K562 (cell line): ENCODE results near the gene MTIF3. TPM values are rescaled to one million over a fixed set of nuclear protein-coding genes. Genes with fewer than 3 reads are reported as not detected.
"Not testable (repeated sequence)": the region's sequence is repeated elsewhere in the genome, so short reads cannot be mapped to it uniquely, and the experiment has no call there.

Source experiments
- ATAC-seq: fragments of 200-7000 bp; cut with Tn5 transposase; 3 replicates; pipeline ENCODE4 v1.9.1; 2020; ENCODE audit warnings: moderate library complexity
- BruUV-seq: library from RNA; stranded (reverse); fragments of 400-500 nt; replicated peaks from 2 replicates; lab custom pipeline; 2021; lab: Mats Ljungman, UMichigan
- CTCF ChIA-PET: fragments of 300-600 bp; formaldehyde crosslinking; extraction: SDS; loops from one replicate; lab custom pipeline; 2021; ENCODE audit warnings: low intra/inter-chr PET ratio; lab: Yijun Ruan, JAX
- POLR2A ChIA-PET: fragments of 300-600, 350-650 bp; sonication (Branson Sonifier 250); formaldehyde crosslinking; extraction: SDS; loops from one replicate; lab custom pipeline; 2021; ENCODE audit warnings: antibody characterized with exemption, inconsistent platforms; lab: Yijun Ruan, JAX
- DNase-seq, 4 experiments: peaks; one replicate each; pipeline versions ENCODE4 v3.0.0 to v3.0.0-alpha.2; 2011 to 2018; ENCODE audit warnings: low spot score in 3 of 4, mixed read lengths in 3 of 4; ENCODE audit errors: extremely low read depth in 1 of 4
- FAIRE-seq: peaks from 2 replicates; lab custom pipeline; 2011; peaks lifted over from hg19 to GRCh38; lab: Jason Lieb, UNC
- H2AFZ ChIP-seq: 2 replicates; pipeline ENCODE4 v1.6.0; 2011; ENCODE audit warnings: low read depth, low read length, control low read depth, inconsistent platforms
- H3K27ac ChIP-seq: fragments of 200-600 bp; 3 replicates; pipeline ENCODE4 v1.8.0; 2011; ENCODE audit warnings: low read depth, mild to moderate bottlenecking, control low read depth, inconsistent platforms, low read length, moderate library complexity, mixed read lengths; ENCODE audit errors: extremely low read depth
- H3K27me3 ChIP-seq, 2 experiments: fragments of 300-600 bp in 1 of 2; 2 replicates in 1 of 2; 3 replicates in 1 of 2; pipeline versions ENCODE4 v1.6.0 to v1.8.0; 2011; ENCODE audit warnings: inconsistent platforms in 2 of 2, low read length in 2 of 2, mild to moderate bottlenecking in 1 of 2, mixed read lengths in 1 of 2, moderate library complexity in 1 of 2; ENCODE audit not compliant: control insufficient read depth in 2 of 2, insufficient read depth in 2 of 2
- H3K36me3 ChIP-seq: fragments of 300-600 bp; 3 replicates; pipeline ENCODE4 v1.8.0; 2011; ENCODE audit warnings: mild to moderate bottlenecking, low read length, inconsistent platforms; ENCODE audit not compliant: control insufficient read depth, insufficient read depth
- H3K4me1 ChIP-seq, 2 experiments: fragments of 200-600 bp in 1 of 2; replicated peaks in 1 of 2; 2 replicates in 1 of 2; 3 replicates in 1 of 2; pipeline versions ENCODE4 v1.5.1 to v1.8.0; 2011; ENCODE audit warnings: inconsistent platforms in 2 of 2, low read length in 2 of 2, mild to moderate bottlenecking in 1 of 2, mixed read lengths in 1 of 2, moderate library complexity in 1 of 2; ENCODE audit not compliant: control insufficient read depth in 2 of 2, insufficient read depth in 2 of 2
- H3K4me2 ChIP-seq: 2 replicates; pipeline ENCODE4 v1.6.1; 2011; ENCODE audit warnings: low read length, control low read depth, inconsistent platforms, mixed read lengths; ENCODE audit not compliant: insufficient read depth
- H3K4me3 ChIP-seq: fragments of 200-600 bp; sonication (generic), shearing (Covaris generic); 2 replicates; pipeline ENCODE4 v1.5.1; 2016; ENCODE audit warnings: control low read depth, inconsistent platforms
- H3K79me2 ChIP-seq: fragments of 200-600 bp; 3 replicates; pipeline ENCODE4 v1.8.0; 2011; ENCODE audit warnings: low read length, inconsistent platforms; ENCODE audit not compliant: control insufficient read depth, insufficient read depth
- H3K9ac ChIP-seq, 2 experiments: 2 replicates each; pipeline versions ENCODE4 v1.6.0 to v1.6.1; 2011; ENCODE audit warnings: low read depth in 2 of 2, low read length in 2 of 2, control low read depth in 1 of 2, inconsistent platforms in 1 of 2, mild to moderate bottlenecking in 1 of 2, mixed read lengths in 1 of 2; ENCODE audit not compliant: insufficient read depth in 1 of 2
- H3K9me1 ChIP-seq: one replicate; pipeline ENCODE4 v1.6.0; 2011; ENCODE audit warnings: inconsistent platforms, mild to moderate bottlenecking, low read length, moderate library complexity; ENCODE audit not compliant: control insufficient read depth, insufficient read depth
- H3K9me3 ChIP-seq: replicated peaks from 2 replicates; pipeline ENCODE4 v1.5.1; 2011; ENCODE audit warnings: low read depth, low read length, inconsistent platforms; ENCODE audit not compliant: control insufficient read depth, insufficient read depth
- H4K20me1 ChIP-seq: replicated peaks from 2 replicates; pipeline ENCODE4 v1.6.1; 2011; ENCODE audit warnings: low read length, inconsistent platforms, mixed read lengths; ENCODE audit not compliant: control insufficient read depth, insufficient read depth
- CREB3L1 ChIP-seq: fragments of 450-650 bp; IDR thresholded peaks from 2 replicates; pipeline ENCODE4 v1.6.1; 2014; ENCODE audit warnings: low read depth, mild to moderate bottlenecking, moderate library complexity, borderline replicate concordance
- NFYB ChIP-seq: IDR thresholded peaks from 2 replicates; pipeline ENCODE4 v1.6.1; 2011; ENCODE audit warnings: mild to moderate bottlenecking, moderate library complexity; ENCODE audit not compliant: insufficient read length; ENCODE audit errors: extremely low read depth
- SPI1 ChIP-seq: IDR thresholded peaks from 2 replicates; pipeline ENCODE4 v1.6.1; 2011; ENCODE audit warnings: low read depth, low read length, control low read depth, borderline replicate concordance
- WGBS: fragments of 100-300 bp; shearing (Covaris generic); methylation state at CpG from one replicate; pipeline ENCODE4 v1.1.6; 2016; ENCODE audit warnings: low coverage, mixed read lengths; ENCODE audit not compliant: insufficient coverage; ENCODE audit errors: missing lambda C conversion rate; 5-methylcytosine and 5-hydroxymethylcytosine counted together
- in situ Hi-C: fragments of 300-500 bp; cut with MboI; formaldehyde crosslinking; loops from 4 replicates; pipeline ENCODE4 v1.15.0; 2018; ENCODE audit warnings: inconsistent platforms, mixed read lengths
- intact Hi-C: fragments of 100-400 bp; cut with micrococcal nuclease; formaldehyde crosslinking; loops from 2 replicates; pipeline ENCODE4 v1.14.2; 2022
- polyA plus RNA-seq, 8 experiments: library from polyadenylated mRNA; depleted of rRNA in 4 of 8; stranded (reverse) in 5 of 8; unstranded in 3 of 8; fragments of >200 nt; fragmentation: Nextera tagmentation in 2 of 8; fragmentation: Illumina TruSeq in 1 of 8; extraction: Ambion mirVana in 2 of 8; extraction: Trizol in 1 of 8; gene quantifications; 2 replicates each; pipeline versions ENCODE4 v1.2.1 to v1.2.3, GENCODE V29; 2011 to 2014; ENCODE audit warnings: inconsistent platforms in 1 of 8, missing spikeins in 1 of 8
- total RNA-seq, 7 experiments: library from RNA; depleted of rRNA in 6 of 7; stranded (reverse); fragments of >200 nt in 6 of 7; fragmentation: Illumina TruSeq in 2 of 7; extraction: Trizol in 2 of 7; gene quantifications; 2 replicates each; pipeline versions ENCODE4 v1.2.1 to v1.2.3, GENCODE V29; 2011 to 2021; ENCODE audit warnings: low replicate concordance in 1 of 7

MTIF3 gene
- total and polyA plus RNA-seq, 9 of the 15 experiments (the other 6 are each of a cell fraction or from before 2014, with no cell fraction given) = 23.5 to 73.6 (median 45.2) TPM

DNA sequence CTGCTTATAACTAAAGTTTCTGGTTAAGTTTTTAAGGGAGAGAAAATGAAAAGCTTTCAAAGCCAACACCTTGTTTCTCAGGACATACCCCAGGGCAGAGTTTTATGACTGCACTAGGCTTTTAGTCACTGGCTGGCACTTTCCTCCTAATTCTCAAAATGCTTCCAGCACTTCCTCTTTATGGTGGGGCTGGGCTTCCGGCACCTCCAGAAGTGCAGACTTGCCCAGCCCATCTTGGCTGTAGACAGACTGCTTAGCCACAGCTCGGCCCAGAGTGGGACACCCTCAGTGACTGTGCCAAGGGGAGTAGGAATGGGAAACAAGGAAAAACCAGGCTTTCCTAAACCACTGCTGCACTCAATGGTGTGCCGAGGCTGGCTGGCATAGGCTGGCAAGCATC, 49.2 kb downstream of the MTIF3 start:
- CTCF ChIA-PET = interaction anchor here (0.5 kb wide), 1 partner anchor 419 kb away, joined by 4 read pairs; no protein-coding TSS in a partner anchor
- H3K9me1 ChIP-seq = no peaks in the 10 kb centered on the region
- no peaks in the 10 kb centered on the region for H3K36me3 ChIP-seq
- H3K79me2 ChIP-seq = no peaks in the 10 kb centered on the region
- intact Hi-C loops (no loop called here), in situ Hi-C loops (no loop called here)
- WGBS = 23% methylated on average over 2 of the region's 3 CpGs
- no peak overlapping the region for H3K27ac ChIP-seq
- DNase-seq (no peak), FAIRE-seq (no peak), ATAC-seq (no peak)
- no peaks in the 10 kb centered on the region for H3K9me3 ChIP-seq
- no TSS peak for BruUV-seq
- H3K9ac ChIP-seq = no peak overlapping the region
- H3K4me2 ChIP-seq = no peak overlapping the region
- peaks cover 5 to 32% of the 10 kb centered on the region in 2 experiments; a peak in 4 of 5 replicates for H3K27me3 ChIP-seq
- TF ChIP-seq CREB3L1 (no peak), SPI1 (peak; percentile 96)
- H3K4me3 ChIP-seq = no peak overlapping the region
- no peaks in the 10 kb centered on the region for H4K20me1 ChIP-seq
- no peaks in the 10 kb centered on the region for H3K4me1 ChIP-seq
- H2AFZ ChIP-seq = no peak overlapping the region
- POLR2A ChIA-PET = interaction anchor here (0.7 to 1.3 kb wide), 3 partner anchors 9 to 515 kb away, joined by 3 to 4 read pairs (median 4); no protein-coding TSS in a partner anchor

GRCh38 chr13:27400405-27400804, 50.0 kb downstream of the MTIF3 start:
- H3K27me3 ChIP-seq = peaks cover 8 to 34% of the 10 kb centered on the region in 2 experiments; a peak in 4 of 5 replicates
- H3K27ac ChIP-seq, H2AFZ ChIP-seq, DNase-seq, CTCF ChIA-PET, intact Hi-C loops, H4K20me1 ChIP-seq, in situ Hi-C loops, H3K9me3 ChIP-seq, ATAC-seq, H3K4me2 ChIP-seq, H3K9me1 ChIP-seq, H3K79me2 ChIP-seq, H3K9ac ChIP-seq, BruUV-seq, H3K36me3 ChIP-seq, H3K4me1 ChIP-seq, H3K4me3 ChIP-seq, FAIRE-seq: not testable (repeated sequence)
- 18% methylated on average over 5 of the region's 6 CpGs for WGBS
- TF ChIP-seq NFYB = peak; percentile 82
- POLR2A ChIA-PET = interaction anchor here (0.6 to 1.3 kb wide), 4 partner anchors 10 to 443 kb away, joined by 3 to 5 read pairs (median 4); no protein-coding TSS in a partner anchor
